ENCODE data around the gene PIEZO2.

Gene PIEZO2

DNA sequence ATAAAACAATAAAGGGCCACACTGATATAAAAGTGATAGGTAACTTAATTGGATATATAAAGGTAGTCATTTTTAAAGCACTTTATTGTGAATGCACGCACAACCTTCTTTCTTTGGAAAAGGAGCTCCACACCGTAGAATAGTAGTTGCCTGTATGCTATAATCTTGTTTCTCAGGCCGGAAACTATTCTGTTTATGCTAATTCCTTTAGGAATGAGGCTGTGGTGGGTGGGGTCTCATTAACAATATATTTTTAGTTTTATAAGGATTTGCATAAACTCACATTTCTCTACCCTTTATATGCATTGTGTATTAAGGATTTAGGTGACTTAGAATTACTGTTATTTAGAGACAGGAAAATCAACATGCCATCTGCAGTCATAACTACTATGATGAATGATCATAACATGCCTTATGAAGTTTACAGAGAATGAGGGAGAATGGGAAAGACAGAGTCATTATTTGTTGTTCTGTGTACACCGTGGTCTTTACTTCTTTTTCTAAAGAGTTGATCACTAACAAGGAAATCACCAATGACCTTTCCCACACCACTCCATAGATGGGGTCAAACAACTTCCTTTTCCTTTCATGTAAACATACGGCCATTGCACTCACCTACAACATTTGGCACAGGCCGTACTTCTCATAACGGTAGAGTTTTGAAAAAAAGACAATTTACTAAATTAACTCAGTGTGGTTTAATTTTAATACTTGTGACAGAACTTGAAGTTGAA is 84.5 kb downstream of the PIEZO2 start:
- DNase-seq (ENCODE audit: low read depth), result no peak

- no peak for DNase-seq (ENCODE audit: low read depth)
These were observed 85.3 kb downstream of the PIEZO2 start for GRCh38 chr18:11064106-11064505.

GRCh38 chr18:11055721-11056120 is 93.6 kb downstream of the PIEZO2 start:
- DNase-seq (ENCODE audit: low read depth), result no peak

GRCh38 chr18:11054497-11054896 is 94.9 kb downstream of the PIEZO2 start:
- no peak for DNase-seq (ENCODE audit: low read depth)

- DNase-seq (ENCODE audit: low read depth), result no peak
These were observed 96.1 kb downstream of the PIEZO2 start for GRCh38 chr18:11053293-11053692.

- DNase-seq (ENCODE audit: low read depth), result no peak
These were observed 96.6 kb downstream of the PIEZO2 start for GRCh38 chr18:11052800-11053199.

DNA sequence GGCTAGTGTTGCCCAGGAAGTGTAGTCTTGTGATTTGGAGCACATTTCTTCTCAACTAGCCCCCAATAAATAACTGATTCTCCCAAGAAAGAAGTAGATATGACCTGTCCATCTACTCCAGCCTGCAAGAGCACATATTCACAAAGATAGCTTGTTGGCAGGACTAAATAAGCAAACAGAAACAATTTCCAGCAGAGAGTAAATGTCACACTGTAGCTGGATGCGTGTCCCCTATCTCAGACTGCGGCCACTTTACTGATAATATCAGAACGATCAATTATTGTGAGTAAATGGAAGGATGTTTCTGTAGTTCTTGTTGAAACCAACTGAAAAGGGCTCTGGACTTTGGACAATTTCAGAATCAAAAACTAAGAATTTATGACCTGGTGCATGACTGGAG is 97.9 kb downstream of the PIEZO2 start:
- no peak for DNase-seq (ENCODE audit: low read depth)

DNA sequence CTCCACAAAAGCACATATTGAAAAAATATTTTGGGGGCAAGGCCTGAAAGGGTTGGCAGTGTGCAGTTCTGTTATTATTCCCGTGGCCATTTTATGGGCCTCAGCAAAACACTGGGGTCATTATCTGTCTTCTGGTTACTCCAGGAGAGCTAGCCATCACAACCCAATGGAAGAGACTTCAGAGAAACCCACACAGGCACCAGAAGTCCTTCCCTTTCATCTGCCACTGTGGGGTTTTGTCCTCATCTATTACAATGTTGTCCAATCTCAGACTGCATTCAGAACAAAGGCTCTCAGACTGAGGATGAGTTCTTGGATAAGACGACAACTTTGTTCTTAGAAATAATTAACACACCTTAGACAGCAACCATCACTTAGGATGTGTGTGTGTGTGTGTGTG is 98.4 kb downstream of the PIEZO2 start:
- DNase-seq (ENCODE audit: low read depth), result no peak

DNA sequence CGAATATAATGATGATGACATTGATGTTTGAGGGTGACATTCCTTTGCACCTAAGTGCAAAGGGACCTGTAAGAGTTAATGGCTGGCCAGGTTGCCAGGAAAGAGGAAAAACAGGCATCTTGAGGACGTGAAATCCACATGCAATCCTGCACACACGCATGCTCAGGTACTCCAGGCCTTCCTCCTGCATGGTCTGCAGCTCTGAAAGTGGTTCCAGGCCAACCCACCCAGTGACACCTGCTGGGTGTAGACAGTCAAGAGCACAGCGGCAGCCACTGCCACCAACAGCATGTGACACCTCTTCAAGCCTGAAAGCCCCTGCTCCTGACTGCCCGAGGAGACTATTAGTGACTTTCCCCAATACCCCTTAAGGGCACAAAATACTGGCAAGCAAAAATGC is 101.6 kb downstream of the PIEZO2 start:
- no peak for DNase-seq (ENCODE audit: low read depth)

- no peak for DNase-seq (ENCODE audit: low read depth)
These were observed 102.2 kb downstream of the PIEZO2 start for GRCh38 chr18:11047156-11047555.

DNA sequence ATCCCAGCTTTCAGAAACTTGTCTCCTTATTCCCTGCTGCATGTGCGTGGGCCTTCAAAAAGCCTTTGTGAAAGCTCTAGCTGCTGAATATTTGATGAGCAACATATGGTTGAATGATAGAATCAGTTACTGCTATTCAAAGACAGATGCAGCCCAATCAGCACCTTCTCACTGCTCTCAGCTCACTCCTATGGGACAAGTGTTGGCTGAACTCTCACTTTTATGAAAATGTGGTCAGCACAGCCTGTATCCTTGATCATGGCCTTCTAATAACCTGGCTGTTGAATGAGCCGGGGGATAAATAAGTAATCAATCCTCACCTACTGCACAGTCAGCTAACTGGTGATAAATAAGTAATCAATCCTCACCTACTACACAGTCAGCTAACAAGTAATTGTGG is 103.2 kb downstream of the PIEZO2 start:
- no peak for DNase-seq (ENCODE audit: low read depth)

GRCh38 chr18:11043694-11044093 is 105.7 kb downstream of the PIEZO2 start:
- no peak for DNase-seq (ENCODE audit: low read depth)

DNA sequence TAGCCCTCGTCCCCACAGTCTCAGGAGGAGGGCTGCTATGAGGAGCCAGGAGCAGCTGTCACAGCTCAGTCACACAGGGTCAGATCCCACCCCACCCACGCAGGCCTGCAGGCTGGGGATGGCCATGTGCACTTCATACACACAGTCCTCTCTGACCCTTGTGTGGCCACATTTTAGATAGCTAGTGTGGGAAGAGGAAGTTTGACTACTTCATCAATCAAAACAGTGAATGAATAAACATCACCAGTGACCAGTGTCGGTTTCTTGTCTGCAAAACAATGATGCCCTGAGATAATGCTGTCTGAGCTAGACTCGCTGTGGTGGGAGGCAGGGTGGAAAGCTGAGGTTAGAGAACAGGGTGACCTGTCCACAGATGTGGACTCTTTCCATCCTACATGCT is 107.1 kb downstream of the PIEZO2 start:
- no peak for DNase-seq (ENCODE audit: low read depth)

DNA sequence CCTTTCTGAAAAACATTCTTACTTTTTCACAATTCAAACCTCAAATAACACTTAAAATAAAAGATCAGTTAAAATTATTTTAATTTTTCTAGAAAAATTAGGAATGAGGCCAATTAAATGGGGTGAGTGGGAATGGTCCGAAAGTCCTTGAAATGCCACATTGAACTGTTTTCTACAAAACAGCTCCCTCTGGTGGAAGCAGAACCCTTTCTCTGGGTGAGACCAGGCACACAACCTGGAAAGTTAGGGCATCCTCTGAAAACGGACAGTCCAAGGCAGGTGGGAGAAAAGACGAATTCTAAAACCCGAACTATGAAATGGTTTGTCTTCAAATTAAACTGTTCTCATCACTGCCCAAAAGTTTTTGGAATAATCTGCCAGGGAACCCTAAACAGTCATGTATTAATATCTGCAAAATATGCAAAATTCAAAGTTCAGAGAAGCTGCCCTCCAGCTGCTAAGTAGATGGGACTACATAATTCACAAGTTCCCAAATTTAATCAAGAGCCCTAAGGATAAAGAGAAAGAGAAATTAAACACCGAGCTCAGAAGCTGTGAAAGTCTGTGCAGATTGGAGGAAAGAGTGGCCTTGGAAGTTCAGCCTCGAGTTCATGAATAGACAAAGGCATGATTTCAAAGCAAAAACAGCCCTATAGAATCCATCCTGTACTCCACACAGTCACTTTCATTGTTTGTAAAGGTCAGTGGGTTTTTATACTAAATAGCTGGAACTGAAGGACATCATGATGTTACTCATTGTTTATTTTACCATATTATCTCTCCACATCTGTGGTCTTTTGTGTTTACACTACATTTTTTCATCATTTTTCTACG is 108.3 kb downstream of the PIEZO2 start:
- DNase-seq (ENCODE audit: low read depth), result no peak

- no peak for DNase-seq (ENCODE audit: low read depth)
These were observed 109.0 kb downstream of the PIEZO2 start for GRCh38 chr18:11040359-11040758.

DNA sequence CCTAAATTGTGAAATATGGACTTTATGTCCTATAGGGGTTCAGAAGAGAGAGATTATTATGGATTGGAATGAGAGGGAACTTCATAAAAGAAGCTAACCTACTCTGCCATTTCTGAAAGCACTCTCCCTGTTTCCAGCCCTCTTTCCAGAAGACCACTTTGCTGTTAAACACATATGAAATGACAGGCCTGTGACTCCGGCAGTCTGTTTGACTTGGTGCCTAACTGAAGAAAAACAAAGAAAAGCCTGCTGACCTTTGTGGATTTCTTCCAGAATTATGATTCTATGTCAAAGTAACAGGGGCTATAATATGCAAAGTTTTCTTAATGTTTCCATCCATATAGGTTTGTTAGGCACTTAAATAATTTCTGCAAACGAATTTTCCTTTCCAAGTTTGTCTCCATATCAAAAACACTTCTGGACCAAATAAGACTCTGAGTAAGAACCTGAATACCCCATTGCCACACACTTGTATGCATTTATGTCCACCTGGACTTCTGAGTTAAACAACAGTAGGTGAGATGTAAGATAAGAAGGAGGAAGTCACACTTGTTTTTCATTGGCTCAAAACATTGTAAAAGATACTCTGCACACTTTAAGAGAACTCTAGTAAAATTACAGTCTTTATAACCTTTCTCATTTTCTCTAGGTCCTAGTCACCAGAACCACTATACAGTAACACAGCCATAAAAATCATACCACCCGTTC is 111.7 kb downstream of the PIEZO2 start:
- no peak for DNase-seq (ENCODE audit: low read depth)

GRCh38 chr18:11035814-11036495 is 113.4 kb downstream of the PIEZO2 start:
- no peak for DNase-seq (ENCODE audit: low read depth)

GRCh38 chr18:11035376-11035775 is 114.0 kb downstream of the PIEZO2 start:
- DNase-seq (ENCODE audit: low read depth), result no peak

DNA sequence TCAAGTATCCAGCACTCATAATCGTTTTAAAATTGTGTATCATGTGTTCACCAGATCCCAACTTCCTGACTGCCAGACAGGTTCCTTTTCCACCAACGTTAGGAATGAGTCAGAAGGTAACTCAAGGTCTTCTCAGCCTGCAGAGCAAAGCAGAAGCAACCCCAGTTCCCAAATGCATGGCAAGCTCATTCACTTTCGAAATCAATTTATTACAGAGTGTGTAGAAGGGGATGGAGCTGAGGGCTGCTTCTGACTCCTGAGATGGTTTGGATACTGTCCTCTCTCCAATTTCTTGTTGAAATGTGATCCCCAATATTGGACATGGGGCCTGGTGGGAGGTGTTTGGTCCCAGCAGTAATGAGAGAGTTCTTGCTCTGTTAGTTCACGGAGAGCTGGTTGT is 114.5 kb downstream of the PIEZO2 start:
- DNase-seq (ENCODE audit: low read depth), result no peak

DNA sequence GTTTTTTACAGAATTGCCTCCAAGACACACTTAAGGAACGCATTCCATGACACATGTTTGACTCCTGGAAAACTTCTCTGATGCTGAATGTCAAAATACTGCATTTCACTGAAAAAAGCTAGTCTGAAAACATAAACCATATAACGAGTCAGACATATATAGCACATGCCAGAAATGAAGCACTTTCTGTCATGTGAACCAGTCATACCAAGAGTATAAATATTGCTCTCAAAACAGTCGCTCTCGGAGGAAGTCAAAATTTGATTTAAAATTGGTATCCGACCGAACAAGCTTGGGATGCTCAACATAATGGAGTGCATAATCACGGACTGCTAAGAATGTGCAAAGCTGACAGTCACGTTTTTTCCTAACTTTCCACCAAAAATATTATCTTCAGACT is 115.9 kb downstream of the PIEZO2 start:
- DNase-seq (ENCODE audit: low read depth), result no peak

- DNase-seq (ENCODE audit: low read depth), result no peak
These were observed 117.4 kb downstream of the PIEZO2 start for GRCh38 chr18:11031966-11032365.

GRCh38 chr18:11029021-11029420 is 120.3 kb downstream of the PIEZO2 start:
- DNase-seq (ENCODE audit: low read depth), result no peak
